GM23338 (cell line): ENCODE measurements around the gene CCDC71L. TPM values are rescaled to one million over a fixed set of nuclear protein-coding genes. Genes with fewer than 3 reads are reported as not detected.

Experiments
- ATAC-seq: fragments of 200-7000 bp; cut with Tn5 transposase; 3 replicates; pipeline ENCODE4 v1.9.1; 2020
- DNase-seq: peaks from one replicate; pipeline ENCODE4 v3.0.0-alpha.2; 2015; ENCODE audit warnings: low spot score
- H2AFZ ChIP-seq: fragments of 200-600 bp; sonication (generic); 2 replicates; pipeline ENCODE4 v1.8.0; 2016; ENCODE audit warnings: antibody characterized with exemption, mild to moderate bottlenecking, moderate library complexity
- H3F3A ChIP-seq: fragments of 200-600 bp; sonication (generic); replicated peaks from 2 replicates; pipeline ENCODE4 v1.8.0; 2017; ENCODE audit warnings: antibody characterized with exemption, mixed run types, low read depth
- H3K27ac ChIP-seq: fragments of 200-600 bp; sonication (generic); 2 replicates; pipeline ENCODE4 v1.6.1; 2016; ENCODE audit warnings: low read depth
- H3K27me3 ChIP-seq: fragments of 200-600 bp; sonication (generic); 2 replicates; pipeline ENCODE4 v1.8.0; 2016; ENCODE audit warnings: mild to moderate bottlenecking, mixed run types, moderate library complexity; ENCODE audit not compliant: insufficient read depth
- H3K36me3 ChIP-seq: fragments of 200-600 bp; sonication (generic); 2 replicates; pipeline ENCODE4 v1.8.0; 2016; ENCODE audit warnings: mild to moderate bottlenecking; ENCODE audit not compliant: insufficient read depth
- H3K4me1 ChIP-seq: fragments of 200-600 bp; sonication (generic); 2 replicates; pipeline ENCODE4 v1.8.0; 2016; ENCODE audit warnings: mild to moderate bottlenecking, moderate library complexity; ENCODE audit not compliant: insufficient read depth
- H3K4me2 ChIP-seq: fragments of 200-600 bp; sonication (generic); 2 replicates; pipeline ENCODE4 v1.7.1; 2017; ENCODE audit warnings: mixed run types
- H3K4me3 ChIP-seq: fragments of 200-600 bp; sonication (generic); 2 replicates; pipeline ENCODE4 v1.6.1; 2016; ENCODE audit warnings: mixed run types
- H3K79me2 ChIP-seq: fragments of 200-600 bp; sonication (generic); replicated peaks from 2 replicates; pipeline ENCODE4 v1.8.0; 2017; ENCODE audit warnings: mild to moderate bottlenecking; ENCODE audit not compliant: insufficient read depth
- H3K9me2 ChIP-seq: fragments of 200-600 bp; sonication (generic); 2 replicates; pipeline ENCODE4 v1.8.0; 2017; ENCODE audit not compliant: insufficient read depth
- H4K20me1 ChIP-seq: fragments of 200-600 bp; sonication (generic); replicated peaks from 2 replicates; pipeline ENCODE4 v1.8.0; 2017; ENCODE audit warnings: mild to moderate bottlenecking; ENCODE audit not compliant: insufficient read depth
- H3K27ac Mint-ChIP-seq: 2 replicates; pipeline ENCODE4 v1.8.0; 2020; ENCODE audit warnings: inconsistent platforms, mild to moderate bottlenecking, moderate library complexity, mixed read lengths
- H3K27me3 Mint-ChIP-seq: 3 replicates; pipeline ENCODE4 v1.8.0; 2022; ENCODE audit warnings: low read depth, mild to moderate bottlenecking, moderate library complexity, mixed read lengths, inconsistent platforms; ENCODE audit not compliant: insufficient read depth, poor library complexity
- H3K36me3 Mint-ChIP-seq: 3 replicates; pipeline ENCODE4 v1.8.0; 2021; ENCODE audit warnings: low read depth, mild to moderate bottlenecking, inconsistent platforms, moderate library complexity, mixed read lengths
- H3K4me1 Mint-ChIP-seq: 3 replicates; pipeline ENCODE4 v1.8.0; 2020; ENCODE audit warnings: mild to moderate bottlenecking, inconsistent platforms, mixed read lengths
- H3K4me3 Mint-ChIP-seq: 3 replicates; pipeline ENCODE4 v1.8.0; 2021; ENCODE audit warnings: moderate library complexity, mild to moderate bottlenecking, inconsistent platforms, mixed read lengths
- H3K9me3 Mint-ChIP-seq: 3 replicates; pipeline ENCODE4 v1.8.0; 2020; ENCODE audit warnings: moderate library complexity, mild to moderate bottlenecking, inconsistent platforms, mixed read lengths
- CREB1 ChIP-seq: fragments of 250-450 bp; sonication (Bioruptor Pico); IDR thresholded peaks from 2 replicates; pipeline ENCODE4 v1.5.0; 2020; ENCODE audit warnings: low read depth, mild to moderate bottlenecking, moderate library complexity
- ETS1 ChIP-seq: IDR thresholded peaks from 2 replicates; pipeline ENCODE4 v1.6.1; 2016; ENCODE audit warnings: antibody characterized with exemption
- EZH2 ChIP-seq: fragments of 200-600 bp; sonication (generic); IDR thresholded peaks from one replicate; pipeline ENCODE4 v1.8.0; 2017; ENCODE audit warnings: antibody characterized with exemption, mild to moderate bottlenecking, low read depth; ENCODE audit not compliant: unreplicated experiment
- EZH2phosphoT487 ChIP-seq: fragments of 200-600 bp; sonication (generic); IDR thresholded peaks from one replicate; pipeline ENCODE4 v1.8.1; 2018; ENCODE audit warnings: antibody characterized with exemption; ENCODE audit not compliant: unreplicated experiment
- JUNB ChIP-seq: IDR thresholded peaks from one replicate; pipeline ENCODE4 v1.6.1; 2016; ENCODE audit warnings: antibody characterized with exemption; ENCODE audit not compliant: unreplicated experiment
- NANOG ChIP-seq: IDR thresholded peaks from 2 replicates; pipeline ENCODE4 v1.6.1; 2016; ENCODE audit warnings: antibody characterized with exemption, borderline replicate concordance
- POLR2AphosphoS5 ChIP-seq: IDR thresholded peaks from 2 replicates; pipeline ENCODE4 v1.6.1; 2016; ENCODE audit warnings: antibody characterized with exemption, low read depth
- REST ChIP-seq: IDR thresholded peaks from one replicate; pipeline ENCODE4 v1.6.1; 2018; ENCODE audit warnings: antibody characterized with exemption; ENCODE audit not compliant: unreplicated experiment
- STAT1 ChIP-seq: IDR thresholded peaks from one replicate; pipeline ENCODE4 v1.6.1; 2016; ENCODE audit warnings: antibody characterized with exemption; ENCODE audit not compliant: unreplicated experiment
- ZNF114 ChIP-seq: fragments of 250-450 bp; sonication (Bioruptor Pico); IDR thresholded peaks from 2 replicates; pipeline ENCODE4 v1.5.0; 2020; ENCODE audit warnings: mild to moderate bottlenecking, moderate library complexity
- ZNF331 ChIP-seq: fragments of 250-450 bp; sonication (Bioruptor Pico); IDR thresholded peaks from 2 replicates; pipeline ENCODE4 v1.5.0; 2020; ENCODE audit warnings: low read depth, mild to moderate bottlenecking, moderate library complexity
- ZNF462 ChIP-seq: fragments of 250-450 bp; sonication (Bioruptor Pico); IDR thresholded peaks from 2 replicates; pipeline ENCODE4 v1.5.0; 2020; ENCODE audit warnings: mild to moderate bottlenecking, moderate library complexity
- polyA plus RNA-seq: library from polyadenylated mRNA; unstranded; fragments of >200 nt; fragmentation: Nextera tagmentation; extraction: Ambion mirVana; gene quantifications from 2 replicates; pipeline ENCODE4 v1.2.1, GENCODE V29; 2016
- total RNA-seq: library from RNA; depleted of rRNA; stranded (reverse); fragments of >200 nt; shearing (Covaris generic); gene quantifications from 2 replicates; pipeline ENCODE4 v1.2.3, GENCODE V29; 2014
- TF ChIP-seq, protein P1 (sequence below), 2 experiments: fragments of 200-600 bp in 1 of 2; sonication (generic) in 1 of 2; conservative IDR thresholded peaks; 2 replicates each; pipeline versions ENCODE4 v1.5.1 to v1.6.1; 2016 to 2017; ENCODE audit warnings: antibody characterized with exemption in 2 of 2, low read depth in 2 of 2, mild to moderate bottlenecking in 2 of 2, moderate library complexity in 1 of 2

The CCDC71L gene
- total and polyA plus RNA-seq, 2 experiments from 2014 or later = 8.4 to 32.3 TPM

DNA sequence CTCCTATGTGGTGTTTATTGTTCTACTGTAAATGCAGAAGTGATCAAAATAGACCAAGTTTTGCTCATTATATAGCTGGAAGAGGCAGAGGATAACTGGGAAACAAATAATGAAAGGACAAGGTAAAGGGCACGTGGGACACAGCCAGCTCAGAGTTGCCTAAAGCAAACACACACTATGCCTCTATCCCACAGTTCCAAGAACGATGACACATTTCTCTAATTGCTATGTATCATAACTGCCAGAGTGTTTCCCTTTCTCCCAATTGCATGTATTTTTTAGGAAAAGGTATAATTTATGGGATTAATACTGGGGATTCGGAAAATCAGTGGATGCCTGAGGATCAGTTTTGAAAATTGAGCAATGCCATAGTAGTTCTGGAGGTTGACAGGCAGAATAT, 49.0 kb downstream of the CCDC71L start:
- no peaks in the 10 kb centered on the region for H3K27me3 Mint-ChIP-seq
- peaks cover 5% of the 10 kb centered on the region; the same call in 2 of the 3 replicates for H3K9me3 Mint-ChIP-seq
- peaks cover 8% of the 10 kb centered on the region; the same call in 1 of the 2 replicates for H3K9me2 ChIP-seq
- no peaks in the 10 kb centered on the region for H3K36me3 Mint-ChIP-seq
- no peak overlapping the region for H3K27ac ChIP-seq
- H4K20me1 ChIP-seq = no peaks in the 10 kb centered on the region
- no peaks in the 10 kb centered on the region for H3K27me3 ChIP-seq
- no peak overlapping the region for H3K4me2 ChIP-seq
- no peak for ATAC-seq
- no peak overlapping the region for H3K4me3 ChIP-seq
- no peaks in the 10 kb centered on the region for H3K4me1 ChIP-seq
- no peak overlapping the region for H3K4me3 Mint-ChIP-seq
- no peak overlapping the region for H3K27ac Mint-ChIP-seq
- no peak overlapping the region for H2AFZ ChIP-seq
- H3K79me2 ChIP-seq = no peaks in the 10 kb centered on the region
- TF ChIP-seq NANOG (no peak), POLR2AphosphoS5 (no peak), REST (no peak), ETS1 (no peak), ZNF331 (CRISPR knock-in tag) (no peak), CREB1 (no peak), EZH2 (no peak), STAT1 (no peak), JUNB (no peak), ZNF114 (CRISPR knock-in tag) (no peak), ZNF462 (no peak), EZH2phosphoT487 (no peak)
- TF ChIP-seq, protein P1, sequence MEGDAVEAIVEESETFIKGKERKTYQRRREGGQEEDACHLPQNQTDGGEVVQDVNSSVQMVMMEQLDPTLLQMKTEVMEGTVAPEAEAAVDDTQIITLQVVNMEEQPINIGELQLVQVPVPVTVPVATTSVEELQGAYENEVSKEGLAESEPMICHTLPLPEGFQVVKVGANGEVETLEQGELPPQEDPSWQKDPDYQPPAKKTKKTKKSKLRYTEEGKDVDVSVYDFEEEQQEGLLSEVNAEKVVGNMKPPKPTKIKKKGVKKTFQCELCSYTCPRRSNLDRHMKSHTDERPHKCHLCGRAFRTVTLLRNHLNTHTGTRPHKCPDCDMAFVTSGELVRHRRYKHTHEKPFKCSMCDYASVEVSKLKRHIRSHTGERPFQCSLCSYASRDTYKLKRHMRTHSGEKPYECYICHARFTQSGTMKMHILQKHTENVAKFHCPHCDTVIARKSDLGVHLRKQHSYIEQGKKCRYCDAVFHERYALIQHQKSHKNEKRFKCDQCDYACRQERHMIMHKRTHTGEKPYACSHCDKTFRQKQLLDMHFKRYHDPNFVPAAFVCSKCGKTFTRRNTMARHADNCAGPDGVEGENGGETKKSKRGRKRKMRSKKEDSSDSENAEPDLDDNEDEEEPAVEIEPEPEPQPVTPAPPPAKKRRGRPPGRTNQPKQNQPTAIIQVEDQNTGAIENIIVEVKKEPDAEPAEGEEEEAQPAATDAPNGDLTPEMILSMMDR (conservative IDR thresholded peaks at IDR 0.05; ENCODE audit: low read depth in 2 of 2) = no peak
- no peaks in the 10 kb centered on the region for H3F3A ChIP-seq
- H3K4me1 Mint-ChIP-seq = peaks cover 4% of the 10 kb centered on the region; the same call in 2 of the 3 replicates
- DNase-seq = no peak
- H3K36me3 ChIP-seq = no peaks in the 10 kb centered on the region
